IPS-NIHi7 (cell line): ENCODE measurements around the gene HOXB5.

Experiments used
- DNase-seq: peaks from one replicate; pipeline ENCODE4 v3.0.0; 2012; ENCODE audit warnings: mixed read lengths; ENCODE audit errors: extremely low spot score

Gene HOXB5

GRCh38 chr17:48575066-48575582, 18.5 kb downstream of the HOXB5 start:
- DNase-seq, result no peak

DNA sequence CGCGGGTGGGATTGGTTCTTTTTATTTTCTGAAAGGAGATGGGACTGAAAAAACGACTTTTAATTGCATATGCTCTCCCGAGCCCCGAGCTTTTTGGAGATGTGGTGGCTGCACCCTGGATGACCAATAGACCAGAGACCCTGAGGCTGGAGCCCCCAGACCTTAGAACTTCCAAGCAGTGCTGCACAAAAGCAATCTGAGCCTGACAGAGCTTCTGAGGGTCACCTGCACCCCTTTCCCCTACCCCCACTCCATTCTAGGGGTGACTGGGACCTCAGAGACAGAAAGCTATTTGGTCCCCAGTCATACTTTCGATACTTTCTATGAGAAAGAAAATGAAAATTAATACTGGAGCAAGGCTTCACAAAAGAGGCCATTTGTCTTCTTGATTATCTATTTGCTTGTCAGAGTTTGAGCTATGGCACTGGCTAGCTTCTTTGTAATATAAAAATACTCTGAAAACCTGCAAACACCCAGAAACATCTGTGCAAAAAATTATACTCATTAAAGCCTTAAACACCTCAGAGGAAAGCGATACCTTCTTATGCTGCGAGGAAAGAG, 19.0 kb downstream of the HOXB5 start:
- no peak for DNase-seq

DNA sequence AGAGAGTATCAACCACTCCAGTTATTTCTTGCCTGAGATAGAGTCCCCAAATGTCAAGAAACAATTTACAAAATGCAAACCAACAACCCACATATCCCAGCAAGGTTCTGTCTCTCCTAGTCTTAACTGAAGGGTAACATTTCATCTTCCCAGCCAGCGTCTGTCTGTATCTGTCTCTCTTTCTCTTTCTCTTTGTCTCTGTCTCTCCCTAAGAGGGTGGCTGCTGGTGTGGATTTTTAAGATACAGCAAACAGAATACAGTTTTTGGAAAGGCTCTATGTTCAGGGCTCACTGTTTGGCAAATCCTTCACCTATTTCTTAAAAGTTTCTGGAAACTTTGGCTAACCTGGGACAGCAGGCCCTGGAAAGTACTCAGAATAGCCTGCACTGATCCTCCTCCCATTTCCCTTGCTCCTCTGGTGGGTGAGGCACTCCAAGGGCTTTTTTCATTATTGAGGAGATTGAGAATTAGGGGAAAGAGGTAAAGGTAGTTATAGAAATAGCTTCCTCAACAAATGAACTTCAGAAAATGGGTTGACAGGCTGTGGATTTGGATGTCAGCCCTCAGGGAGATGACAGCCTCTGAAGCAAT, 21.7 kb downstream of the HOXB5 start:
- DNase-seq, result no peak

DNA sequence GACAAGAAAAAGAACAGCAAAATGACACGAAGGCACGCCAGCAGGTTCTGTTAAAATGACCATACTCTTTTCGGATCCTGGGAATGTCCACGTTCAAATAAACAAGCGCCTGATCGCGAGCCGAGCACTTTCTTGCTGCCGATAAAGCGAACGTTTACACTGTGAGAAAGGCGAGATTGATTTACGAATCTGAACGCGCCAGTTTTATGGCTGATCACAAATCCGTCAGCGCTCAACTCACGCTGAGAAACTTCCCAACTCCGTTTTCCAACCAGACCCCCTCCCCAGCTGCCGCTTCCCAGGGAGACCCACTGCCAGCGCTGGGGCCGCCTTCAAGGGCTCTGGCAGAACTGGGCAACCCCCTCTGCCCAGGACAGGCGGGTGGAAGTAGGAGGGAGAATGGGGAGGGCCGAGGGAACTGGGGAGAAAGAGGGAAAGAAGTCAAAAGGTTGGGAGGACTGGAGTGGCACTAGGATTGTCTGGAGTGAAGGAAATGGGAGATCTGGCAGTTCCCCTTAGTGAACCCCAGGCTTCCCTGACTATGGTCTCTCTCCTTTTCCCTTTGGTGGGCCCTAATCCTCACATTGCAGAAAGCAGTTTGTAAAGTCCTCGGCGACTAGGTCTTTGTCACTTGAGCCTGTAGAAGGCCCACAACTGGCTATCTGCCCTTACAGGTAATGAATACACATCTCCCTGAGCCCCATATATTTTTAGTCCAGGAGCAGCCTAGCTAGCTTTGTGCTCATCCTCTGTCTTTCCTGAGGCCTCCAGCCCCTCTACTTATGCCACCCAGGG, 22.4 kb downstream of the HOXB5 start:
- DNase-seq, result no peak

DNA sequence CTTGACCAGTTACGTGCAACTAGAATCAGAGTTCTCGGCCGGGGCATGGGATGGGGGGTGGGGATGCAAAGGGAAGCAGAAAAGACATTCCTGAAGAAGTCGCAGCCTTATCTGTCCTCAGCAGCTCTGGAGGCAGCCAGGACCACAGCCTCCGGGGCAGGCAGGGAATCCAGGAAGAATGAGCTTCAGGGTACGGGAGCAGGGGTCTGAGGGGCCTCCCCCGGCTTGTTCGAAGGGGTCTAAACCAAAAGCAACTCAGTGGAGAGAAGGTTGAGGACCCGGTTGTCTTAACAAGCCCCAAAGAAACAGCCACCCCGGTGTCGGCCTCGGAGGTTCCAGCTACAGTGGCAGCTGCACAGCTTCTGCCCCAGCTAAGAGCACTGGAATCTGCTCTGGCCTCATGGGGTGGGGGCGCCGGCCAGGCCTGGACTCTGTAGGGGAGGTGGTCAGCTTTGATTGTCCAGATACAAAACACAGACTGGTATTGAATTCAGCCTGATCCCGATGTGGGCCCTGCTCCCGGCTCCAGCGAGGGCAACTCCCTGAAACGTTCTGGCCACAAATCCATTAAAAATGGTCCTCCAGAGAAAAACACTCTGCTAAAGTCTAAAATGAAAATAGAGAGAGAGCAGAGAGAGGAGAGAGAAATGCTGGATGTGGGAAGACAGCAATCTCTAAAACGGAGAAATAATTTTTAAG, 23.1 kb downstream of the HOXB5 start:
- DNase-seq, result no peak

- no peak for DNase-seq
Measured at GRCh38 chr17:48569674-48570324, 23.8 kb downstream of the HOXB5 start.

DNA sequence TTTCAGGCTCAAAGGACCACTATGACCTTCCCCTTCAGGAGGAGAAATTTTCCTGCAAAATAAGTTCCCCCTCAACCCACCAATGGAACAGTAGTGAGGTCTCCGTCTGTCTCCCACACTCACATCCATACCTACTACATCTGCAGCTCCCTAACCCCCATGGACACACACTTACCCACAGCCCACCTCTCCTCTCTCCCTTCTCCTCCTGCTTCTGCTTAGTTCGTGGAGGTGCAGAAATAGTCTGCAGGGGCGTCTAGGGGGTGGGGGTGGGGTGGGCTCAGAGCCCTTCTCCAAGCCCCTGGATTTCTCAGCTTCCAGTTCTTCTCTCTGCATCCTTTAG, 24.4 kb downstream of the HOXB5 start:
- DNase-seq, result no peak

- no peak for DNase-seq
Measured at GRCh38 chr17:48568499-48569239, 24.9 kb downstream of the HOXB5 start.

DNA sequence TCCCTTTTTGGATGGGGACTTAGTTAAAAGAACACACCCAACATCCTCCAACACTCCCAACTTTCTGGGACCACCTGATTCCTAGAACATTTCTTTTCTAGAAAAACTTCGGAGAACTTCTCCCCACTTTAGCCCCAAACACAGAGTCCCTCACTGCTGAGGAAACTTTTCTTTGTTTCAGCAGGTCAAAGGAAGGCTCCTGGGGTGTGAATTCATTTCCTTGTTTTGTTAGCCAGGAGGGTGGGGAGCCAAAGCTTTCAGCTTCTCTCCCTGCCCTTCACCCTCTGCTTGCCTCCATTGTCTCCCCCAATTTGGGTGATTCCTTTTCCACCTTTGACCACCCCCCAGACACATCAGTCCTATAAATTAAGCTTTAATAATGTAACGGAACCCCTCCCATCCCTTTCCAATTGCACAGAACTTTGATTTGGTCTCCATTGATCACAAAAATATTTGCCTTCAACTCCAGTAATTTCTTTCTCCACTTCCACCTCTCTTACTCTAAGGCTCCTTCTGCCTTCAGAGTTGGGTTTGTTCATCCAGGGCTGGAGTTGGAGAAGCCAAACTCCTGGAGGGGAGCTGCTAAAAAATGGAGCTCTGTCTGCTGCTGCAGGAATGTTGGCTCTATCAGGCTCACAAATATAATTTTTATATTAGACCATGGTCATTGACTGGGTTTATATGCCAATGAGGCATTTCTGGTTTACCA, 25.8 kb downstream of the HOXB5 start:
- DNase-seq, result no peak

GRCh38 chr17:48567209-48567608, 26.4 kb downstream of the HOXB5 start:
- no peak for DNase-seq

DNA sequence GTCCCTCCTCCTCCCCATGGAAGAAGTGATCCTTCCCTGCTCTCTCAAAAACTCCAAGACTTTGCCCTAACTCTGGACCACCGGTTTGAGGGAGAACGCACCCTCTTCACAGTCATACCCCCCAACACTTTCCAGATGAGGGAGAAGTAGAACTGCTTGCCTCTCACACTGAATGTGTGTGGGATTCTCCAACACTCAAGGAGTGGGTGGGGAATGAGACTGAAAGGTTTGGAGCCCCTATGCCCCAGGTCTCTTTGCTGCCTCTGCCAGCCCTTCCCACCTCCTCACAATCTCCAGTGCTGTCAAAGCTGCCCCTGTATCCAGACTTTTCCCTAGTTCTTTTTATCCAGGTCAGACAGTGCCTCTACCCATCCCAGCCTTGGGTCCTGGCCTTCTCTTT, 26.9 kb downstream of the HOXB5 start:
- DNase-seq, result no peak

- DNase-seq, result no peak
Measured at GRCh38 chr17:48565925-48566710, 27.5 kb downstream of the HOXB5 start.

DNA sequence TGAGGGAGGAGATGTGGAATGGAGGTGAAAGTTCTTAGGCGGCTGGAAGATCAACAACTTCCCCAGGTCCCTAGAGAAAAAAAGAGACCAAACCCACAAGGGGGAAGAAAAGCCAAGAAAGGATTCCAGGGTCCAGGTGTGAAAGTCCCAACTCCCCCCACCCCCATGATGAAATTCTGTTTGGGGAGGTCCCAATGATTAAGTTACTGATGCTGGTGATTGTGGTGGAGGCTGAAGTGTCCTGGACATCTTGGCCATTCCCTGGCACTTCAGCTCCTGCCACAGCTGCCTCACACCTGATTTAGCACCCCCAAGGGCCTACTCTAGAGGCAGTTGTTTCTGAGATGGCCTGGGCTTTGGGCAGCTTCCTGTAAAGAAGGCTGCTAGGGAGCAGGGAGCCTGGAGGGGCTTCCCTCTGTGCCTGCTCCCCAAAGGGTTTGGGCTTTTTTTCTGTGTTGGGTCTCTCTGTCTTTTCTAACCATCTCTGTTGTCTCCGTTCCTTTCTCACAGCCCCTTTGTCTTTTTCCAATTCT, 28.5 kb downstream of the HOXB5 start:
- no peak for DNase-seq

- peak; percentile 53 for DNase-seq
Measured at GRCh38 chr17:48564188-48565021, 29.2 kb downstream of the HOXB5 start.

DNA sequence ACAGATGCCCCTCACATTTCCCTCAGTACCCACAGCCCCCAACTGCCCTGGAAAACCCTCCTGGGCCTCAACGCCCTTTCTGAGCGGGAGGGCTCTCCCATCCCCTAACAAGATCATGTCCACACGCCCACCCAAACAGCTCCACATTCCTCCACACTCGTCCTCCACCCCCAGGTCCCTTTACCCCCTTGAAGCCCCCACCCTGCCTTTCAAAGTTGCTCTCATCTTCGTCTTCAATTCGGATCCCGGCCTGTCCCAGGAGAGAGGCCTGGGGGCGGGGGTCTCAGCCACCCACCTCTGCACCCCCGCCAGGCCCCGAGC, 29.8 kb downstream of the HOXB5 start:
- no peak for DNase-seq

GRCh38 chr17:48563385-48563838, 30.2 kb downstream of the HOXB5 start:
- DNase-seq, result no peak

DNA sequence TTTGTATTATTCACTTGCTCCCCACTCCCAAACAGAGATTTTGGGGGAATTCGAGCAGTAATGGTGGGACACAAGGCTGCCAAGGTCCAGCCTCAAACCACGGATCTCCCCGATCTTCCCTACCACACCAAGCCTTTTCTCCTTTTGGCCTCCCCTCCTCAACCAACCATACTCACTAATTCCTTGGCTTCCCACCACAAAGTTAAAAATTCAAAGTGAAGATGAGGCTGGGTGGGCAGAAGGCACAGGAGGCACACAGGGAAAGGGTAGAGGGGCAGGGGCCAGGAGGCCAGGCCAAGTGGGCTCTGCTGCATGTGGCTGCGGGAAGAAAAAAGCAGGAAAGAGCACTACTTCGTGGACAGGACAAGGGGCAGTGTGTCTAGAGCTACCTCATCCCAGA, 30.6 kb downstream of the HOXB5 start:
- DNase-seq, result no peak

DNA sequence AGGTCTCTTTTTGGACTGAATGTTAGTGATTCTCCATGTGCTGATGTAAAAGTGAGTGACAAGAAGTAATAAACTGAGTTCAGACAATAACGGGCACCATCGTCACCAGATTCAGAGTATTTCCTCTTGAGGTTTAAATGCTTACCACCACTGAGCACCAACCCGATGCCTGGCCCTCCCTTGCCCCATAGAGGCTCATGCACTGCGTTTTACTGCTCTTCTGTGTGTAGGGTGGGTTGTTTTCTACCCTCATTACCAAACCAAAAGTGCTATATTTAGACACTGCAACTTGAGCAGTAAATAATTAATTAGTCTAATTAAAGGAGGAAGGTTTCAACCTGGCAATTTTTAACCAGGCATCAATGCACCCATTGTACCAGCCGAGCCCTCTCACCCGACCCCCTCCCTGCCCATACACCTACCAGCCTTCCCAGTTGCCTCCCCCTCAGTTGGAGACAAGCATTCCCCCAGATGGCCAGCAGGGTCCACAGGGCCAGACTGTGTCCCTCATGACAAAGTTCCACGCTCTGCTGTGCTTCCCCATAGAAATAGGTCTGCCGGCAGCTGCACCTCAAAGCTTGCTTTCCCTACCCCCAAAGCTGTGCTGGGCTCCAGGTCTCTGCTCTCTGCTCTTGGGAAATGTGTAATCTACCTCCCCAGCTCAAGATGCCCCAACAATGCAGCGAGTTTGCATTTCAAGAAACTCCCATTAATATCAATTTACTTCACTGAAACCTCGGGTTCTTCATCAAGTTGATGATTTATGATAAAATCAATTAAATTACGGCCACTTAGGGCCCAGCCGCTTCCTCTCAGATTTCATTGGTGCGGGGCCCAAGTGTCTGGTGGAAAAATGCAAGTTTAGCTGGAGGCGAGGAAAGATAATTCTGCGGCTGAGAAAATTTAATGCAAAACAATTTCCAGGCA, 31.4 kb downstream of the HOXB5 start:
- no peak for DNase-seq
